Measurements from ENCODE around the gene POLR3K.
"Not testable (repeated sequence)": the region's sequence is repeated elsewhere in the genome, so short reads cannot be mapped to it uniquely, and the experiment has no call there.

DNA sequence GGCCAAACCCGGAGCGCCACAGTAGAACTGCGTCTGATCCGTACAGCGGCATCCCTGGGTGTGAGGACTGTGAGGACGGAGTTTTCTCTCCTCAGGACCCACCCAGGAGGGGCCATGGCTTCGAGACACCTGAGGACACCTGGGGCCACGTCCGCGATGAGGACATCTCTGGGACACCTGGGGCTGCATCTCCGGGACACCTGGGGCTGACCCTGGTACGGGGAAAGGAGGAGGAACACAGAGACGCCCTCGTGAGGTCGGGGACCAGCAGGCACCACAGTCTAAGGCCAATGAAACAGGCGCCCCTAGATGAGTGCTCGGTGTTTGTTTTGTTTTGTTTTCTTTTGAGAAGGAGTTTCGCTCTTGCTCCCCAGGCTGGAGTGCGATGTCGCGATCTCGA, 29.3 kb downstream of the POLR3K start:
- not testable (repeated sequence) for TF ChIP-seq POLR2A, POLR2AphosphoS5 (IDR thresholded peaks at IDR 0.05; ENCODE audit: low read depth, low read length)

All from GM12892 (cell line).